ENCODE data around the gene ANTXRL. TPM values are rescaled to one million over a fixed set of nuclear protein-coding genes. Genes with fewer than 3 reads are reported as not detected.
A peak's percentile ranks its signal among the peaks of the same experiment; 100 is the strongest.
"Not testable (repeated sequence)": the region's sequence is repeated elsewhere in the genome, so short reads cannot be mapped to it uniquely, and the experiment has no call there.

Gene ANTXRL
- polyA plus RNA-seq, 6 donors from 2014 or later = not detected

DNA sequence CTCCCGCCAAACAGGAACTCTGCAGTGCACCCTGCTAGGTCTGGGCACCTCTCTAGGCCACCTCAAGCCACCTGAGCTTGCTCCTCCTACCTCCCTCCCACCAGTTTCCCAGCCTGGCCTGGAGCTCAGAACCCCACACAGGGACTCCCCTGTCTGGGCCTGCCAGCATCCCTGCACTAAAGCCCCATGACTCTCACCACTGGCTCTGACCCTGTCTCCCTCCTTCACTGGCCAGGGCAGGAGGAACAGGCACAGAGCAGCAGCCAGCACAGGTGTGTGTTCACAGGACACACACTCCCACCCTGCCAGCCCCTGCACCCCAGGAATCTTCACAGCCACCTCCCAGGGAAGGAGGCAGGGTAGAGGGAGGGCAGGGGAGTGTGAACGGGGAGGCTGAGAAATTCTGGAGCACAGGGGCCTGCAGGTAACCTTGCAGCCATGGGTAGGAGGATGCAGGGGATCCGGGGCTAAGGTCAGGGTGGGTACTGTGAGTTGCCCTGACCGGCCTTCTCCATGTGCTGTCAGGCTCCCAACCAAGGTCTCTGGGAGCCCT lies 13.9 kb upstream of the ANTXRL start:
- H3K4me1 Mint-ChIP-seq = peaks cover 15 to 41% (median 16%) of the 10 kb centered on the region in 3 donors
- peak overlapping the region in 4 of 6 donors; percentile 71 to 87 (median 78) for H3K27ac Mint-ChIP-seq
- peak overlapping the region in 3 of 8 donors; percentile 18 to 57 (median 34) for H3K4me3 Mint-ChIP-seq
- DNase-seq (no peak), ATAC-seq (ENCODE audit: low read depth in 2 of 2) (no peak)
- no peaks in the 10 kb centered on the region for H3K9me3 Mint-ChIP-seq
- no peaks in the 10 kb centered on the region for H3K36me3 Mint-ChIP-seq
- no peaks in the 10 kb centered on the region for H3K27me3 Mint-ChIP-seq

DNA sequence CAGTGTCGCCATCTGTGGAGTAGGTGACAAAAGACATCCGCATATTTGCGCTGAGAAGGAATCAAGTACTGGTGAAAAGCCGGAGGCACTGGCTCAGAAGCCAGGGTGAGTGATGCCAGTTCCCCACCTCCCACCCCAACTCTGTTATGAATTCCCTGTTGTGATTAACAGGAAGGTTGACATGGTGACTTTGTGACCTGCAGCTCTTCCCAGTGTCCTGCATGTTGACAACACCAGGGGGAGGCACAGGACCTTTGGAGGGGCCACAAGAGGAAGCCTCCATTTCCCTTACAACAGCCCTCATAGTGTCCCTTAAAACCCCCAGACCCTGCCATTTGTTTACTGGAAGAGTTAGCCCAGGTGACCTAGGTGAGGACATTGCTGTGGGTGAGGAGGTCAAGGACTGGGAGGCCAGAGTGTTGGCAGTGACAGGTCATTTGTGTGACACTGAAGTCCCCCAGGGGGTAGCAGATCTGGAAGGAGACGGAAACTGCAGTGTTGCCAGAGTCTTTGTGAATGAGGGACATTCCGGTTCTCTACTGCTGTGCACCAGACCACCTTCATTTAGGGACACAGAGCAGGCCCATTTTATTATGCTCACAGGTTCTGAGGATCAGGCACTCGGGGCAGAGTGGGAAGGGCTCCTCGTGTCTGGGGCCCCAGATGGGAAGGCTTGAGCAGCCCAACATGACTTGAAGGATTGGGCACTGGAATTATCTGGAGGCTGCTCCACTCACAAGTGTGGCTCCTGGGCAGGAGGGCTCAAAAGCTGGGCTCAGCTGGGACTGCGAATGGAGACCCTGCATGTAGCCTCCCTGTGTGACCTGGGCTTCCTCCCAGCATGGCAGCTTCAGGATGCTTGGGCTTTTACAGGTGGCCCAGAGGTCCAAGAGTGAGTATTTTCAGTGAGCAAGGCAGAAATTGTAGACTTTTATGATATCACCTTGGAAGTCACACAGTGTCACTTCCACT lies 13.0 kb upstream of the ANTXRL start:
- H3K4me3 Mint-ChIP-seq = peak overlapping the region in 2 of 8 donors; percentile 3 to 41
- no peaks in the 10 kb centered on the region for H3K9me3 Mint-ChIP-seq
- H3K36me3 Mint-ChIP-seq = no peaks in the 10 kb centered on the region
- no peaks in the 10 kb centered on the region for H3K27me3 Mint-ChIP-seq
- ATAC-seq (ENCODE audit: low read depth in 2 of 2) = no peak
- no peak for DNase-seq
- peaks cover 15 to 41% (median 16%) of the 10 kb centered on the region in 3 donors for H3K4me1 Mint-ChIP-seq
- H3K27ac Mint-ChIP-seq = peak overlapping the region in 3 of 6 donors; percentile 16 to 32 (median 20)

- H3K4me3 Mint-ChIP-seq = no peak overlapping the region
- no peak overlapping the region for H3K27ac Mint-ChIP-seq
- peaks cover 0 to 9% (median 8%) of the 10 kb centered on the region in 3 donors for H3K27me3 Mint-ChIP-seq
- H3K9me3 Mint-ChIP-seq = no peaks in the 10 kb centered on the region
- no peak for DNase-seq
- no peaks in the 10 kb centered on the region for H3K36me3 Mint-ChIP-seq
- no peak for ATAC-seq (ENCODE audit: low read depth in 2 of 2)
- peaks cover 4 to 17% (median 8%) of the 10 kb centered on the region in 3 donors for H3K4me1 Mint-ChIP-seq
Measured at GRCh38 chr10:46277840-46278239, 9.0 kb upstream of the ANTXRL start.

DNA sequence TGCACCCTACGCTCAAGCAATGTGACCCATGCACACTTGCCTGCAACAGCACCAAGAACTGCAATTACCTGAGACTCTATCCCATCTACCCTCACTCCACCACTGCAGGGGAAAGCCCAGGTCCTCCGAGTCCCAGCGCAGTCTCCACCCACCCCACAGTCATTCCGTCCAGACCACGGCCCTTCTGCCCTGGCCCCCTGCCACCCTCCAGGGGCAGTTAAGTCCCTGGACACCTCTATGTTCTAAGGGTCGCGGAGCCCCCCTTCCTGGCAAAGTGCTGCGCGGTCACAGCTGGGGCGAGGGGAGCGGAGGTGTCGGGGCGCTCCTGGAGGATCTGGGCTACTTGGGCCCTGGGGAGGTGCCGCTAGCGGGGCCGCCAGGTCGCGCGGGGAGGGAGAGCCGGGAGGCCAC lies 4.4 kb upstream of the ANTXRL start:
- Mint-ChIP-seq H3K27me3 (peaks cover 13 to 22% (median 14%) of the 10 kb centered on the region in 3 donors), H3K4me1 (peaks cover 18 to 31% (median 21%) of the 10 kb centered on the region in 3 donors), H3K4me3 (peak overlapping the region; percentile 55 to 84 (median 69))
- DNase-seq; H3K36me3 Mint-ChIP-seq; H3K9me3 Mint-ChIP-seq; H3K27ac Mint-ChIP-seq; ATAC-seq (ENCODE audit: low read depth in 2 of 2): not testable (repeated sequence)

GRCh38 chr10:46282842-46283574 lies 3.8 kb upstream of the ANTXRL start:
- peaks cover 0 to 1% (median 0%) of the 10 kb centered on the region in 7 donors for H3K9me3 Mint-ChIP-seq
- DNase-seq = peak; percentile 59
- peak overlapping the region in 7 of 8 donors; percentile 64 to 98 (median 84) for H3K4me3 Mint-ChIP-seq
- peak; percentile 61 to 77 for ATAC-seq (ENCODE audit: low read depth in 2 of 2)
- peaks cover 18 to 31% (median 21%) of the 10 kb centered on the region in 3 donors for H3K4me1 Mint-ChIP-seq
- H3K36me3 Mint-ChIP-seq = no peaks in the 10 kb centered on the region
- H3K27ac Mint-ChIP-seq = no peak overlapping the region
- H3K27me3 Mint-ChIP-seq = peaks cover 13 to 22% (median 14%) of the 10 kb centered on the region in 3 donors

- Mint-ChIP-seq H3K9me3 (peaks cover 0 to 1% (median 0%) of the 10 kb centered on the region in 7 donors), H3K36me3 (no peaks in the 10 kb centered on the region), H3K4me1 (peaks cover 18 to 31% (median 21%) of the 10 kb centered on the region in 3 donors), H3K27ac (peak overlapping the region in 2 of 6 donors; percentile 93 to 95), H3K27me3 (peaks cover 13 to 22% (median 14%) of the 10 kb centered on the region in 3 donors), H3K4me3 (peak overlapping the region; percentile 79 to 98 (median 90))
- ATAC-seq (ENCODE audit: low read depth in 2 of 2) = no peak
- no peak for DNase-seq
Measured at GRCh38 chr10:46283580-46284285, 3.1 kb upstream of the ANTXRL start.

DNA sequence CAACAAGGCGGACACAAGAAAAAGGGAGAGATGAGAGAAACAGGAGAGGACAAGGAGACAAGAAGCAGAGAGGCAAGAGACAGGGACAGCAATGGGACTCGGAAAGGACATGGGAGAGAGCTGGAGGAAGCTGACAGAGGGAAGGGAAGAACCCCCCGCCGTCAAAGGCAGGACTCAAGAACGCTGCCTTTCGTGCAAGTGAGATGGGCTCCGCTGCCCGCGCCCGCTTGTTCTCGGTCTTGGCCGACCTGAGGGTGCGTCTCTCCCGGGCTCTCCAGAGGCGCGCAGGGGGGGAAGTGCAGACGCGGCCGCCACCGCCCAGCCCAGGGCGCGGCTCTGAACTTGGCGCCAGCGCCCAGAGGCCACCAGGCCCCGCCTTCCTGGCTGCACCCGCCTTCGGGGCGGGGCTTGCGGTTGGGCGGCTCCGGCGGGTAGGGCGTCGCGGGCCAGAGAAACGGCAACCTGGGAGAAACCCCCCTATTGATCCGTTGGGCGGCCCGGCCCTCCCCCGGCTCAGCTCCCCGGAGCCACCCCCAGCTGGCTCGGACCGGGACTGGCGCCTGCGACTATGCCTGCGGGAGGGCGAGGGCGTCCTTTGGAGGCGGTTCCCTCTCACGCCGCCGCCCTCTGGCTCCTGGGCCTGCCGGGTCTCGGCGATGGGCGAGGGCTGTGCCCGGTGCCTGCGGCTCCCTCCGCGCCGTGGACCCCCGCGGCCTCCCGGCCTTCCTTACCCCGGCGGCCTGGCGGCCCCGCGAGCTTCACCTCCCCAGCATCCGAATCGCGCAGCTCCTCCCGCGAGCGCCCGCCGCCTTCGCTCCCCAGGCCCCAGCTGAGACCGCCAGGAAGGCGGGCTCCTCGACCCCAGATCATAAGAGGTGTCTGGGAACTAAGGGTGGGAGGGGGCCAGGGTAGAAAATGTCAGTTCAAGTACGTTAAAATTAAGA lies 2.2 kb upstream of the ANTXRL start:
- Mint-ChIP-seq H3K27me3 (peaks cover 13 to 22% (median 14%) of the 10 kb centered on the region in 3 donors), H3K27ac (peak overlapping the region in 4 of 6 donors; percentile 20 to 95 (median 78)), H3K36me3 (no peaks in the 10 kb centered on the region), H3K4me3 (peak overlapping the region; percentile 79 to 98 (median 90)), H3K9me3 (peaks cover 0 to 1% (median 0%) of the 10 kb centered on the region in 7 donors), H3K4me1 (peaks cover 18 to 31% (median 21%) of the 10 kb centered on the region in 3 donors)
- DNase-seq = peak; percentile 69
- peak; percentile 80 to 85 for ATAC-seq (ENCODE audit: low read depth in 2 of 2)

GRCh38 chr10:46285300-46285699 lies 1.5 kb upstream of the ANTXRL start:
- peak overlapping the region; percentile 74 to 91 (median 86) for H3K4me3 Mint-ChIP-seq
- H3K4me1 Mint-ChIP-seq = peaks cover 18 to 31% (median 21%) of the 10 kb centered on the region in 3 donors
- DNase-seq = no peak
- H3K9me3 Mint-ChIP-seq = peaks cover 0 to 1% (median 0%) of the 10 kb centered on the region in 7 donors
- peak overlapping the region in 3 of 6 donors; percentile 20 to 63 (median 51) for H3K27ac Mint-ChIP-seq
- ATAC-seq (ENCODE audit: low read depth in 2 of 2) = no peak
- H3K27me3 Mint-ChIP-seq = peaks cover 13 to 22% (median 15%) of the 10 kb centered on the region in 3 donors
- no peaks in the 10 kb centered on the region for H3K36me3 Mint-ChIP-seq

- DNase-seq = no peak
- no peaks in the 10 kb centered on the region for H3K36me3 Mint-ChIP-seq
- peaks cover 18 to 31% (median 21%) of the 10 kb centered on the region in 3 donors for H3K4me1 Mint-ChIP-seq
- H3K9me3 Mint-ChIP-seq = peaks cover 0 to 1% (median 0%) of the 10 kb centered on the region in 7 donors
- peaks cover 13 to 22% (median 21%) of the 10 kb centered on the region in 3 donors for H3K27me3 Mint-ChIP-seq
- H3K4me3 Mint-ChIP-seq = peak overlapping the region in 2 of 8 donors; percentile 25 to 58
- H3K27ac Mint-ChIP-seq = no peak overlapping the region
- ATAC-seq (ENCODE audit: low read depth in 2 of 2) = no peak
Measured at GRCh38 chr10:46285966-46286620, 704 bp upstream of the ANTXRL start.

- Mint-ChIP-seq H3K27me3 (peaks cover 13 to 24% (median 19%) of the 10 kb centered on the region in 3 donors), H3K27ac (peak overlapping the region in 1 of 6 donors; percentile 31), H3K4me1 (peaks cover 15 to 25% (median 17%) of the 10 kb centered on the region in 3 donors), H3K36me3 (no peaks in the 10 kb centered on the region), H3K4me3 (no peak overlapping the region), H3K9me3 (peaks cover 0 to 1% (median 0%) of the 10 kb centered on the region in 7 donors)
- ATAC-seq (ENCODE audit: low read depth in 2 of 2) (no peak), DNase-seq (no peak)
Measured at GRCh38 chr10:46287846-46288477, 1.2 kb downstream of the ANTXRL start.

All from naive B cell (primary cell).